Tibial nerve (tissue), 4 donors: Measurements from ENCODE around the gene GGTLC1.

Experiments used
- CTCF ChIP-seq, 5 experiments: fragments of 200-600 bp in 3 of 5; fragments of 450-650 bp in 2 of 5; sonication (generic) in 3 of 5; IDR thresholded peaks; one replicate each; pipeline ENCODE4 v1.5.1; 2016 to 2019; ENCODE audit warnings: antibody characterized with exemption in 5 of 5, mild to moderate bottlenecking in 3 of 5, moderate library complexity in 2 of 5
- EP300 ChIP-seq, 2 donors: sonication (generic); formaldehyde crosslinking; IDR thresholded peaks; one replicate each; pipeline ENCODE4 v1.6.1; 2017; ENCODE audit warnings: antibody characterized with exemption in 2 of 2, mild to moderate bottlenecking in 1 of 2
- POLR2A ChIP-seq, 2 donors: fragments of 450-650 bp; IDR thresholded peaks; one replicate each; pipeline ENCODE4 v1.6.1; 2017; ENCODE audit warnings: antibody characterized with exemption in 2 of 2, mild to moderate bottlenecking in 2 of 2, moderate library complexity in 2 of 2

GRCh38 chr20:24032400-24032898, 43.9 kb upstream of the GGTLC1 start:
- TF ChIP-seq EP300 (IDR thresholded peaks at IDR 0.05) (no peak), CTCF (IDR thresholded peaks at IDR 0.05) (no peak), POLR2A (IDR thresholded peaks at IDR 0.05) (no peak)
